Activated T-cell treated with anti-CD3 and anti-CD28 coated beads, Interleukin-2, amount 50 U/mL, for 4 hours (primary cell): ENCODE measurements around the gene CDT1. TPM values are rescaled to one million over a fixed set of nuclear protein-coding genes. Genes with fewer than 3 reads are reported as not detected.
A peak's percentile ranks its signal among the peaks of the same experiment; 100 is the strongest.

Source experiments
- ATAC-seq, 2 donors: fragments of 200-7000 bp; cut with Tn5 transposase; one replicate each; pipeline ENCODE4 v1.10.0; 2021
- DNase-seq: peaks from one replicate; pipeline ENCODE4 v3.0.0-alpha.2; 2020
- H3K27me3 Mint-ChIP-seq: one replicate; pipeline ENCODE4 v1.8.0; 2021; ENCODE audit warnings: low read depth, mixed read lengths
- H3K36me3 Mint-ChIP-seq: one replicate; pipeline ENCODE4 v1.8.0; 2022; ENCODE audit warnings: mixed read lengths; ENCODE audit not compliant: insufficient read depth
- H3K4me1 Mint-ChIP-seq: one replicate; pipeline ENCODE4 v1.8.0; 2021; ENCODE audit warnings: low read depth, mixed read lengths
- H3K4me3 Mint-ChIP-seq: one replicate; pipeline ENCODE4 v1.8.0; 2021; ENCODE audit warnings: mild to moderate bottlenecking, moderate library complexity, mixed read lengths
- H3K9me3 Mint-ChIP-seq: one replicate; pipeline ENCODE4 v1.8.0; 2021; ENCODE audit warnings: mixed read lengths
- total RNA-seq, 3 donors: library from RNA; stranded (reverse); gene quantifications; one replicate each; pipeline ENCODE4 v1.2.1, GENCODE V29; 2021

CDT1 gene
- total RNA-seq, 3 donors from 2014 or later: 81.0 to 96.4 (median 87.2) TPM

DNA sequence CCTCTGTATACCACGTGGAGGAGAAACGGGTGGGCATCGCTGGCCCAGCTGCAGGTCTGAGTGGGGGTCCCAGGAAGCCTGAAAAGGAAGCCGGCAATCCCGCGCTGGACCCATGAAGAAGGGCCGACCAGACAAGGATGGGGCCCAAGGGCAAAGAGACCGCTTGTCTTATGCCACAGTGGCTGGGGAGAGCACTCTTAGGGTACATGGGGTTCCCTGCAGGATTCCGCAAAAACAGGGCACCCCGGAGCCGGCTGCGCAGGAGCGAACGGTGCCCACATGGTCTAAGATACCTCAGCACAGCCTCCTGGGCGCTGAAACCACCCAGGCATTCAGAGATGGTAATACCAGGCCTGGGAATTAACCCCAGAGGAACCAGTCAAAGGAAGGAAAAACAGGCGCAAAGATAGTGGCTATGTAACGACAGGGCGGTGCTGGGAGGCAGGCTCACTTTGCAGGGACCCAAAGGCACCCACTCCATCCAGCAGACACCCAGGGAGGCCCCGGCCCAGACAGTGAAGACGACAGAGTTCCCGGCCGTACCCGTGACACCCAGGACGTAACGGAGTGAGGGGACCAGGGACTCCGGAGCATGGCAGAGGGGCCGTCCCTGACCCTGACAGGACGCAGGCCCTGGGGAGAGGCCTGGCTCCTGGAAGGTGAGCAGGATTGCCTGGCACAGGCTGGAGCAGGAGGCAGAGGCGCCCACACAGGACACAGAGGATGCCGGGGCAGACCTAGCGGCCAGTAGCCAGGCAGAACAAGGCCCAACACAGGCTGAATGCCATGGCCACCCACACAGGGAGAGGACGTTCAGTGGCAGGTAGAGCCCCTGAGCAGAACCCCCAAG, 28.8 kb upstream of the CDT1 start:
- peaks cover 23% of the 10 kb centered on the region for H3K4me1 Mint-ChIP-seq
- no peak for ATAC-seq
- H3K36me3 Mint-ChIP-seq: no peaks in the 10 kb centered on the region
- H3K4me3 Mint-ChIP-seq: no peak overlapping the region
- no peaks in the 10 kb centered on the region for H3K27me3 Mint-ChIP-seq
- no peak for DNase-seq
- H3K9me3 Mint-ChIP-seq: no peaks in the 10 kb centered on the region

GRCh38 chr16:88775825-88776224, 27.8 kb upstream of the CDT1 start:
- Mint-ChIP-seq H3K27me3 (no peaks in the 10 kb centered on the region), H3K9me3 (no peaks in the 10 kb centered on the region), H3K4me1 (peaks cover 31% of the 10 kb centered on the region), H3K36me3 (no peaks in the 10 kb centered on the region), H3K4me3 (no peak overlapping the region)
- ATAC-seq: no peak
- no peak for DNase-seq

GRCh38 chr16:88777471-88778270, 25.9 kb upstream of the CDT1 start:
- Mint-ChIP-seq H3K36me3 (no peaks in the 10 kb centered on the region), H3K4me3 (no peak overlapping the region), H3K27me3 (no peaks in the 10 kb centered on the region), H3K9me3 (no peaks in the 10 kb centered on the region), H3K4me1 (peaks cover 45% of the 10 kb centered on the region)
- ATAC-seq: no peak
- DNase-seq: no peak

DNA sequence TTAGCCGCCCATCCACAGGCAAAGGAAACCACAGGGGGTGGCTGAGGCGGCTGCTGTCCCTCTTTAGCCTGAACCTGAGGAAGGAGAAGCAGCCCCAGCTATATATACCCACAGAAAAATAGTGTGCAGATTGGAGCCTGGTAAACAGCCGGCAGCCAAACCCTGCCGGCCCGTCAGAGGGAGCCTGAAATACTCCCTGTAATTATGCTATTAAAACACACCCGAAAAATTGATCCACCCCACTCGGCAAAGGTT, 25.4 kb upstream of the CDT1 start:
- Mint-ChIP-seq H3K4me3 (no peak overlapping the region), H3K36me3 (no peaks in the 10 kb centered on the region), H3K4me1 (peaks cover 48% of the 10 kb centered on the region), H3K9me3 (no peaks in the 10 kb centered on the region), H3K27me3 (no peaks in the 10 kb centered on the region)
- no peak for DNase-seq
- no peak for ATAC-seq

DNA sequence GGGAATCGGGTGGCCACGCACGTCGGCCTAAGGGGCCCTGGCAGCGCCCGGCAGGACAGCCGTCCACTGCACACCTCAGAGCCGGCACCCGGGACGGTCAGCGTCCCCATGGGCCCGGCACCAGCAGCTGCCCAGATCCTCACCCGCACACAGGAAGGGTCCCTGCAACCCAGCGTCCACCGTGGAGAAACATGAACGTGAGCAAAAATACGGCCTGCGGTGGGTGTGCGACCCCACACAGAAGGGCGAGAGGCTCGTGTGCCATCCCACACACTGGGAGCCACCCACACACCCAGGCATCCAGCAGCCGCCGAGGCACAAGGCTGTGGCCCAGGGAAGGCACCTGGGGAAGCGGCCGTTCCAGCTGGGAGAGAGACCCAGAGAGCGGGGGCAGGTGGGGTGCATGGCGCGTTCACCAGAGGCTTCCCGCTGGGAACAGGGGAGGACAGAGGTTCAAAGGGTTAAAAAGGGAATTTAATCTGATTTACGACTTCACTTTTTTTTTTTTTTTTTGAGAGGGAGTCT, 25.0 kb upstream of the CDT1 start:
- H3K36me3 Mint-ChIP-seq: no peaks in the 10 kb centered on the region
- ATAC-seq (no peak), DNase-seq (no peak)
- H3K4me3 Mint-ChIP-seq: no peak overlapping the region
- H3K4me1 Mint-ChIP-seq: peaks cover 52% of the 10 kb centered on the region
- no peaks in the 10 kb centered on the region for H3K27me3 Mint-ChIP-seq
- H3K9me3 Mint-ChIP-seq: no peaks in the 10 kb centered on the region

- Mint-ChIP-seq H3K27me3 (no peaks in the 10 kb centered on the region), H3K9me3 (no peaks in the 10 kb centered on the region), H3K4me3 (peak overlapping the region; percentile 87), H3K36me3 (no peaks in the 10 kb centered on the region), H3K4me1 (peaks cover 53% of the 10 kb centered on the region)
- no peak for DNase-seq
- no peak for ATAC-seq
Observed at GRCh38 chr16:88779406-88780141, 24.0 kb upstream of the CDT1 start.

DNA sequence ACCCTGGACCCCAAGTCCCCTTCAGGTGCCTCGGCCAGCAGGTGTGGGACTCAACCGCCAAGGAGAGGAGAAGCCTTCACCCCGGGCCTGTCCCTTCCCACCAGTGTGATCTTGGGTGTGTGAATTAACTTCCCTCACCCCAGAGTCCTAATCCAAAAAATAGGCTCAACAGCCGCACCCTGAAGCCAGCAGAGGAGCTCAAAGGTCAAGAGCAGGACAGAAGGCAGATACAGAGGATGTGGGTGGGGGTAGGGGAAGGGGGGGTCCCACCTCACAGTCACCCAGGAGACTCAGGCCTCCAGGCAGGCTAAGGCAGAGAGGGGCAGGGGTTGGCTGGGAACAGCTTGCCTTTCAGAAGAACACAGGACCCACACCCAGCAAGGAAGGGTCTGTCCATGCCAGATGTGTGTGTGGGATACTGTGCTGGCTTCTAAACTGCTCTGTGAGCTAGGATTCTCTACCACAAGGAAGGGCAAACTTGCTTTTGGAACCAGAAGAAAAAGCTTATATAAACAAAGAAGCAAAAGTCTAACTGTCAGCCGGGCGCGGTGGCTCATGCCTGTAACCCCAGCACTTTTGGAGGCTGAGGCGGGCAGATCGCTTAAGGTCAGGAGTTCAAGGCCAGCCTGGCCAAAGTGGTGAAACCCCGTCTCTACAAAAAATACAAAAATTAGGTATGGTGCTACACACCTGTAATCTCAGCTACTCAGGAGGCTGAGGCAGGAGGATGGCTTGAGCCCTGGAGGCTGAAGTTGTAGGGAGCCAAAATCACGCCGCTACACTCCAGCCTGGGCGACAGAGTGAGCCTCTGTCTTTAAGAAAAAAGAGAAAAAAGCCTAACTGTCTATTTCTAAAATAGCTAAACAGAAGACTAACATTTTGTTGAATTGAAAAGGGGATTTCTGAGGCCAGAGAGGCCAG, 23.2 kb upstream of the CDT1 start:
- DNase-seq (no peak), ATAC-seq (no peak)
- H3K4me1 Mint-ChIP-seq: peaks cover 53% of the 10 kb centered on the region
- H3K9me3 Mint-ChIP-seq: no peaks in the 10 kb centered on the region
- H3K36me3 Mint-ChIP-seq: no peaks in the 10 kb centered on the region
- no peaks in the 10 kb centered on the region for H3K27me3 Mint-ChIP-seq
- peak overlapping the region; percentile 87 for H3K4me3 Mint-ChIP-seq

GRCh38 chr16:88781140-88782077, 22.2 kb upstream of the CDT1 start:
- H3K4me1 Mint-ChIP-seq: peaks cover 53% of the 10 kb centered on the region
- no peaks in the 10 kb centered on the region for H3K9me3 Mint-ChIP-seq
- DNase-seq: peak; percentile 60
- no peaks in the 10 kb centered on the region for H3K27me3 Mint-ChIP-seq
- H3K4me3 Mint-ChIP-seq: peak overlapping the region; percentile 87
- H3K36me3 Mint-ChIP-seq: no peaks in the 10 kb centered on the region
- peak; percentile 47 to 48 for ATAC-seq

GRCh38 chr16:88782454-88783390, 20.9 kb upstream of the CDT1 start:
- ATAC-seq: peak; percentile 74
- peak; percentile 67 for DNase-seq
- H3K9me3 Mint-ChIP-seq: no peaks in the 10 kb centered on the region
- H3K4me3 Mint-ChIP-seq: peak overlapping the region; percentile 87
- no peaks in the 10 kb centered on the region for H3K36me3 Mint-ChIP-seq
- no peaks in the 10 kb centered on the region for H3K27me3 Mint-ChIP-seq
- H3K4me1 Mint-ChIP-seq: peaks cover 52% of the 10 kb centered on the region

DNA sequence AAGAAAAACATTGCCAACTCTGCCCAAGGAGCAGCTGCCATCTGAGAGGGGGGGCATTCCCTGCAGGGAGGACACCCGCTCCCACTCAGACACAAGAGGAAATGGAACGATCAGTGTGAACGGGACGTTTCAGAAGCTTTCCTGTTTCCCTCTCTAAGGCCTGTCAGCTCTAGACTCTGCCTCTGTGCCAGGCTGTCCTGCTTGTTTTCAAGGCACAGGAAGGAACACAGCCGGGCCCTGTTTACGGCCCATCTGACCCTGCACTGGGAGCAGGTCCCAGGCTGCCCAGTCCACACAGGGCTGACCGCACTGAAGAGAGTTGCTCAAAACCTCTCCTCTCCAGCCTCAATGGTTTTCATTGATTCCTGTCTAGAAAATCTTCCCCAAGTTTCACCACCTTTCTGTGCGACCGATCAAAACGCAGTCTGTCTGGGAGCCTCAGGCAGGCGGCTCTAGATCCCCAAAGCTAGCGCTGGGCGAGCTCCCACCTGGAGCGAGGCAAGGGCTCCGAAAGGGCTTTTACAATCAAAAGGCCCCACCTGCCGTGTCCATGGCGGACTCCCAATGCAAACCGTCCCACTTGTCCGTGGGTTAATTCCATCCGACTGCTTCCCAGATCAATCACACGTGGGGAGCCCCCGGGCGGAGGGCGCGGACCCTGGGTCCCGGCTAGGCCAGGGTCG, 20.1 kb upstream of the CDT1 start:
- no peaks in the 10 kb centered on the region for H3K36me3 Mint-ChIP-seq
- no peaks in the 10 kb centered on the region for H3K27me3 Mint-ChIP-seq
- peaks cover 46% of the 10 kb centered on the region for H3K4me1 Mint-ChIP-seq
- ATAC-seq (no peak), DNase-seq (no peak)
- peak overlapping the region; percentile 87 for H3K4me3 Mint-ChIP-seq
- no peaks in the 10 kb centered on the region for H3K9me3 Mint-ChIP-seq

GRCh38 chr16:88784074-88784855, 19.3 kb upstream of the CDT1 start:
- no peaks in the 10 kb centered on the region for H3K36me3 Mint-ChIP-seq
- H3K9me3 Mint-ChIP-seq: no peaks in the 10 kb centered on the region
- DNase-seq: peak; percentile 36
- no peak for ATAC-seq
- H3K4me1 Mint-ChIP-seq: peaks cover 45% of the 10 kb centered on the region
- H3K27me3 Mint-ChIP-seq: no peaks in the 10 kb centered on the region
- peak overlapping the region; percentile 87 for H3K4me3 Mint-ChIP-seq
